GM18867 (cell line): ENCODE data around the gene MFSD8.
A peak's percentile ranks its signal among the peaks of the same experiment; 100 is the strongest.
"Not testable (repeated sequence)": the region's sequence is repeated elsewhere in the genome, so short reads cannot be mapped to it uniquely, and the experiment has no call there.

ENCODE experiments used
- ATAC-seq: cut with Tn5 transposase; IDR thresholded peaks from one replicate; pipeline ENCODE4 v1.9.1; 2021; ENCODE audit warnings: mild to moderate bottlenecking, moderate library complexity; ENCODE audit not compliant: unreplicated experiment

MFSD8 gene

DNA sequence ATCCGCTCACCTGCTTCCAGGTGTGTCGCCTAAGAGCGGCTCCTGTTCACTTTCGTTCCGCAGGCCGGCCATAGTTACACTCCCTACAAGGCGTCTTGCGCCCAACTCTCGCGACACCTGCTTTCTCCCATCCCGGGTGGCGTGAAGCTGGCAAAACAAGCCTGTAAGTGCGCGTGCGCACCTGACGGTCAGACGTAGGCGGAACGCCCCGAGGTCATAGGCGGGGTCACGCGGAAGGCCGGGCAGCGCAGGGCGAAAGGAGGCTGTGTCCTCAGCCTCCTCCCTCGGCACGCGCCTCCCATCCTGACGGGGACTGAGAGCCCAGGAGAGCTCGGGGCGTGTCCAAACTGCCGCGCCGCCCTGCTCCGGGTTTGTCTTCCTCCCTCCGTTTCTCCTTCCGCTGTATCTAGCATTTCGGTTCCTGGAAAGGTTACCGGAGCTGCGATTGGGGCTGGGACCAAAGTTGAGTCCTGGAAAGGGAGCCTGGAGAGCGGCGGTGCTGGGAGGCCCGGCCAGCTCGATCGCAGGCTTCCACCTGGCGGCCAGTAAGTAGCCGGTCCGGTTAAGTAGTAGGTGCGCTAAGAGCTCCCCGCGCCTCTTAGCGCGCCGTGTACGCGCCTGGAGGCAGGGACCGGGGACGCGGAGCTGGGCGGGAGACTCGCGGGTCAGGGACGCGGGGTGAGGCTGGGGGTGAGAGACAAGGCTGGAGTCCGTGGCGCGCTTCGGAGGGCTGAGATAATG, at the start of gene MFSD8, which contains the start of gene ABHD18:
Gene MFSD8, minus strand, starts transcription at position 112 of the 741 bp plus-strand sequence. Its CDS starts 40 bp downstream, at position 72.
Gene ABHD18, plus strand, starts transcription at position 345 of the 741 bp plus-strand sequence. CDS start 17,550 bp downstream, outside the sequence.
- peak; percentile 96 for ATAC-seq

DNA sequence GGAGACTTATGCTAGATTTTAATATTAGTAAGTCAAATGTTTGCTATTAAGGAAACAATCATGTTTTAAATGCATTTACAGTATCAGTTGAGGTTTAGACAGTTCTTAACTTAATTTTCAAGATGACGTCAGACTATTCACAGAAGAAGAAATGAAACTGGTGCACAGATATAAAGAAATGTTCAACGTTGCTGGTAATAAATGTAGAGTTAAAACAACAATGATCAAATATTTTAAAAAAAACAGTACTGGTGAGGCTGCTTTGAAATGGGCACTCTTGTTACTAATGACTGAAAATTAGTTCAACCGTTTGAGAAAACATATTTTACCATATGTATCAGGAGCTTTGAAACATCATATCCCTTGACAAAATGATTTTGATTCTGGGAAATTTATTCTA, 44.5 kb upstream of the MFSD8 start:
- no peak for ATAC-seq

DNA sequence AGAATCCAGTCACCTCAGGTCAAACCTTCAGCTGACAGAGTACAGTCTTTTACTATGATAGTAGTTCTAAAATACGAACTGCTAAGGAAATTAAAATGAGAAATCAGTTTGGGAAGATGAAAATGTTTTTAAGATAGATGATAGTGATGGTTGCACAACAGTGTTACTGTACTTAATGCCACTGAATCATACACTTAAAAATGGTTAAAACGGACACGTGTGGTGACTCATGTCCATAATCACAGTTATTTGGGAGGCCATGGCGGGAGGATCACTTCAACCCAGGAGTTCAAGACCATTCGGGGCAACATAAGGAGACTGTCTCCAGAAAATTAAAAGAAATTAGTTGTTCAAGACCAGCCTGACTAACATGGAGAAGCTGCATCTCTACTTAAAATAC, 41.6 kb upstream of the MFSD8 start:
- no peak for ATAC-seq

DNA sequence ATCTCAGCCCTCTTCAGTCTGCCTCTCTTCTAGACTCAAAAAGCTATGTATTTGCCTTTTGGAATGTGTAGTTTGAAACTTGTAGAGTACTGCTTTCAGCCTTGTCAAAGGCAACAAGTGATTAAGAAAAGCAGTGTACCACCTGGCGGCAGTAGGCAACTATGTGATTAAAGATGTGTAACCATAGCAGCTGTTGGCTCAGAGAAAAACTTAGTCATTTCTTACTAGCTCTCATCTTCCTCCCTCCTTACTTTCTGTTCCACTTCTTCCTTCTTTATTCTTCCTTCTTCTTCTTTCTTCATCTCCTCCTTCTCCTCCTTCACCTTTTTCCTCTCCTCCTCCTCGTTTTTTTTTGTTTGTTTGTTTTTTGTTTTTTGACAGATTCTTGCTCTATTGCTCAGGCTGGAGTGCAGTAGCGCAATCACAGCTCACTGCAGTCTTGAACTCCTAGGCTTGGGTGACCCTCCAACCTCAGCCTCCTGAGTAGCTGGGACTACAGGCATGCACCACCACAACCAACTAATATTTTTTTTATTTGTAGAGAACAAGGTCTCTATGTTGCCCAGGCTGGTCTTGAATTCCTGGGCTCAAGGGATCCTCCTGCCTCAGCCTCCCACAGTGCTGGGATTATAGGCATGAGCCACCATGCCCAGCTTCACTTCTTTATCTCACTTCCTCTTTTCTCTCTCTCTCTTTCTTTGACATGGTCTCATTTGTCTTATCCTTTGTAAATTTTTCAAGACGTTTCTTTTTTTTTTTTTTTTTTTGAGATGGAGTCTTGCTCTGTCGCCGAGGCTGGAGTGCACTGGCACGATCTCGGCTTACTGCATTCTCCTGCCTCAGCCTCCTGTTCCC, 32.8 kb upstream of the MFSD8 start:
- peak; percentile 100 for ATAC-seq

GRCh38 chr4:127996521-127996920, 31.5 kb upstream of the MFSD8 start:
- not testable (repeated sequence) for ATAC-seq

GRCh38 chr4:127995776-127996175, 30.8 kb upstream of the MFSD8 start:
- ATAC-seq: no peak

DNA sequence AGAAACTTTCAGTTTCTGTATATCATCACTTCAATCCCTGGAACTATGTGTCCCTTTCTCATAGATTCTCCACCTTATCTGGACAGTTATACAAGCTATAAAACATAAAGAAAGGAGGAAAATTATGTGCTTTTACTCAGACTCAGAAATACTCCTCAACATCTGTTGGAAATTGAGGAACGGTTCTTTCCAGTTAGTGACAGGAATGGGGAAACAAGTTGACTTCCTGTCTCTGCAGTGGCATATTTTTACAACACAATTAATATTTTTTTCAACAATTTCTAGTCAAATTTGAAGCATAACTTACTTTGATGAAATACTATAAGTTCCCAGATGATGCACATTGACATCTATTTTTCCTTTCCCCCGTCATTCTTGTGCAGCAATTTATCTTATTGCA, 28.2 kb upstream of the MFSD8 start:
- ATAC-seq: no peak

- ATAC-seq: no peak
These were observed 23.7 kb upstream of the MFSD8 start for GRCh38 chr4:127988638-127989037.

DNA sequence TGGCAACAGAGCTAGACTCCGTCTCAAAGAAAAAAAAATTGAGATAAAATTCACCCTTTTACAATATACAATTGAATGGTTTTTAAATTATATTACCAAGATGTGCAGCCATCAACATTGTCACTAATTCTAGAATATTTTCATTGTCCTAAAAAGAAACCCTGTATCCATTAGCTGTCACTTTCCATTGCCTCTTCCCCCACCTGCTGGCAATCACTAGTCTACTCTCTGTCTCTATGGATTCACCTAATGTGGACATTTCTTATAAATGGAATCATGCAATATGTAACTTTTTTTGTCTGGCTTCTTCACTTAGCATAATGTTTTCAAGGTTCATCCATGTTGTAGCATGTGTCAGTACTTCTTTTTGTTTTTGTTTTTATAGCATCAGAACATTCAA, 21.0 kb upstream of the MFSD8 start:
- no peak for ATAC-seq

GRCh38 chr4:127982445-127982844, 17.5 kb upstream of the MFSD8 start:
- ATAC-seq: no peak

- ATAC-seq: no peak
These were observed 14.0 kb upstream of the MFSD8 start for GRCh38 chr4:127978930-127979329.

- no peak for ATAC-seq
These were observed 10.3 kb upstream of the MFSD8 start for GRCh38 chr4:127975121-127975770.

GRCh38 chr4:127970925-127971324, 6.0 kb upstream of the MFSD8 start:
- not testable (repeated sequence) for ATAC-seq

GRCh38 chr4:127968586-127968985, 3.6 kb upstream of the MFSD8 start:
- ATAC-seq: no peak

DNA sequence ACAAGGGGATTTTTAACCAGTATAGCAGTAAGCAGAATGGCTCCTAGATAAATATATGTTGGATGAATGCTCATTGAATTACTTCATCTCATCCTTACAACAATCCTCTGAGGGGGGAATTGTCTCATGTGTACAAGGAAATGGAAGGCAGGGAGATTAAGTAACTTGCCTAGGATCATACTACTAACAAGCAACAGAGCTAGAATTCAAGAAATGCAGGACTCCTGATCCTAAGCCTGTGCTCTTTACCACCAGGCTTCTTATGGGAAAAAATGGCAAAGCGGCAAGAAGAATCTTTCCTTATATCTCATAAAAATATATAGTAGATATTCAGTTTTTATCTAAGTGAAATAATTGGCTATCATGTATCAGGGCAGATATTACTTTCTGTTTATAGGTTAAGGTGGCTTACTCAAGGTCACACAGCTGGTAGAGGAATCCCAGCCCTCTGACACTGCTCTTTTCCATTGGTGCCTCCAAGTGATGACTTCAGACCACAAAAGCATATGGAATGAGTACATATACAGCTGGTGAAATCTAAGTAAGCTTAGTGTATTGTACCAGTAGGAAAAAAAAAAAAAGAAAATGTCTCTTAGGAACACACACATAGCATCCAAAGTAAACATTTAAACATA, 2.3 kb upstream of the MFSD8 start:
- no peak for ATAC-seq

- peak; percentile 32 for ATAC-seq
These were observed 816 bp upstream of the MFSD8 start for GRCh38 chr4:127965803-127966175.

DNA sequence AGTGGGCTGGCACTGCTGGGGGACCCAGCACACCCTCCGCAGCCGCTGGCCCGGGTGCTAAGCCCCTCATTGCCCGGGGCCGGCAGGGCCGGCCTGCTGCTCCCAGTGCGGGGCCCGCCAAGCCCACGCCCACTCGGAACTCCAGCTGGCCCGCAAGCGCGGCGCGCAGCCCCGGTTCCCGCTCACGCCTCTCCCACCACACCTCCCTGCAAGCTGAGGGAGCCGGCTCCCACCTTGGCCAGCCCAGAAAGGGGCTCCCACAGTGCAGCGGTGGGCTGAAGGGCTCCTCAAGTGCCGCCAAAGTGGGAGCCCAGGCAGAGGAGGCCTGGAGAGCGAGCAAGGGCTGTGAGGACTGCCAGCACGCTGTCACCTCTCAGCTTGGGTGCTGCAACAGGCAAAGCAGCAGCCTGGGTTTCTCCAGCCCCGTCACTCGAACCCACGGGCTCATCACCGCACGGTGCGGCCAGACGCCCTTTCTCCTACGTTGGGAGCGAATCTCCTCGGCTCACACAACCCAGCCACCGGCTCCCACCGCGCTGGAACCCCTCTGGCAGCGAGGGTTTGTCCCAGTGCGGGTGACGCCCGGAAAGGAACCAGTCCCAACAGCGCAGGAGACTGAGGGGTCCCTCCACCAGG, 429 bp downstream of the MFSD8 start:
- ATAC-seq: peak; percentile 17

DNA sequence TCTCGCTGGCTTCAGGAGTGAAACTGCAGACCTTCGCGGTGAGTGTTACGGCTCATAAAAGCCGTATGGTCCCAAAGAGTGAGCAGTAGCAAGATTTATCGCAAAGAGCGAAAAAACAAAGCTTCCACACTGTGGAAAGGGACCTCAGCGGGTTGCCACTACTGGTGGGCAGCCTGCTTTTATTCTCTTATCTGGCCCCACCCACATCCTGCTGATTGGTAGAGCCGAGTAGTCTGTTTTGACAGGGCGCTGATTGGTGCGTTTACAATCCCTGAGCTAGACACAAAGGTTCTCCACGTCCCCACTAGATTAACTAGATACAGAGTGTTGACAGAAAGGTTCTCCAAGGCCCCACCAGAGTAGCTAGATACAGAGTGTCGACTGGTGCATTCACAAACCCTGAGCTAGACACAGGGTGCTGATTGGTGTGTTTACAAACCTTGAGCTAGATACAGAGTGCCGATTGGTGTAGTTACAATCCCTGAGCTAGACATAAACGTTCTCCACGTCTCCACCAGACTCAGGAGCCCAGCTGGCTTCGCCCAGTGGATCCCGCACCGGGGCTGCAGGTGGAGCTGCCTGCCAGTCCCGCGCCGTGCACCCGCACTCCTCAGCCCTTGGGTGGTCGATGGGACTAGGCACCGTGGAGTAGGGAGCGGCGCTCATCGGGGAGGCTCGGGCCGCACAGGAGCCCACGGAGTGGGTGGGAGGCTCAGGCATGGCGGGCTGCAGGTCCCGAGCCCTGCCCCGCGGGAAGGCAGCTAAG, 1.2 kb downstream of the MFSD8 start:
- not testable (repeated sequence) for ATAC-seq

DNA sequence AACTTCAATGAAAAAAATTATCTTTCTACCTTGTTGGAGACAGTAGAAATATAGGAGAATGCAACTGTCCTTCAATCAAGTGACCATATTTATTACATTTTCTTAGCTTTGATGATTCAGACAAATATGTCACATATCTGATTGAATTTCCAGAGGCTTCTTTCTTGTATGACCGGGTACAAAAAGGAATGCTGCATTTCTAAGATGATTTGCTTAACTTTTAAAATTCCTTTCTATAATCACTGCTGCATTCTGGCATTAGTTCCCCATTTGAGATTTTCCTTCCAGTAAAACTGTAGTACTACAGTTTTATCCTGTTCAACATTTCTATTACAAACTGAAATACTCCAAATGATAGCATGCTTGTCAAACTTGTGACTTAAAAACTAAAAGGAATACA, 5.2 kb downstream of the MFSD8 start:
- ATAC-seq: no peak

DNA sequence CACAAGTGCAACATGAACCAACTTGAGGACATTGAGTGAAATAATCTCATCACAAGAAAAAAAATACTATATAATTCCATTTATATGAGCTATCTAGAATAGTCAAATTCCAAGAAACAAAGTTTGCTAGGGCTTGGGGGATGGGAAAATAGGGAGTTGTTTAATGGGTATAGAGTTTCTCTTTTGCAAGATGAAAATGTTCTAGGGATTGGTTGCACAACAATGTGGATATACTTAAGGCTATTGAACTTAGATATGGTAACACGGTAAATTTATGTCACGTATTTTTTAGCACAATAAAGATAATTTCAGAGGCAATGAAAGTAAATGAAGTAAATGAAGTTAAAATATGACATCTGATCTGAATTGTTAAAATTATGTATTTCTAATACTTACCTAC, 7.9 kb downstream of the MFSD8 start:
- ATAC-seq: no peak
